OCI-LY3 (cell line): ENCODE results near the gene FAM131A.

ENCODE experiments used
- CTCF ChIP-seq: fragments of 200-600, 300-600 bp; sonication (generic); IDR thresholded peaks from 2 replicates; pipeline ENCODE4 v1.5.1; 2014; ENCODE audit warnings: antibody characterized with exemption, low read length, low read depth
- EZH2phosphoT487 ChIP-seq: fragments of 200-600 bp; shearing (Covaris generic); IDR thresholded peaks from 2 replicates; pipeline ENCODE4 v1.6.1; 2018; ENCODE audit warnings: antibody characterized with exemption, mixed run types, low read depth

- TF ChIP-seq CTCF (no peak), EZH2phosphoT487 (no peak)
Observed at GRCh38 chr3:184389384-184389783, 52.0 kb downstream of the FAM131A start.
